Measurements from ENCODE around the gene TICRR.

The TICRR gene

DNA sequence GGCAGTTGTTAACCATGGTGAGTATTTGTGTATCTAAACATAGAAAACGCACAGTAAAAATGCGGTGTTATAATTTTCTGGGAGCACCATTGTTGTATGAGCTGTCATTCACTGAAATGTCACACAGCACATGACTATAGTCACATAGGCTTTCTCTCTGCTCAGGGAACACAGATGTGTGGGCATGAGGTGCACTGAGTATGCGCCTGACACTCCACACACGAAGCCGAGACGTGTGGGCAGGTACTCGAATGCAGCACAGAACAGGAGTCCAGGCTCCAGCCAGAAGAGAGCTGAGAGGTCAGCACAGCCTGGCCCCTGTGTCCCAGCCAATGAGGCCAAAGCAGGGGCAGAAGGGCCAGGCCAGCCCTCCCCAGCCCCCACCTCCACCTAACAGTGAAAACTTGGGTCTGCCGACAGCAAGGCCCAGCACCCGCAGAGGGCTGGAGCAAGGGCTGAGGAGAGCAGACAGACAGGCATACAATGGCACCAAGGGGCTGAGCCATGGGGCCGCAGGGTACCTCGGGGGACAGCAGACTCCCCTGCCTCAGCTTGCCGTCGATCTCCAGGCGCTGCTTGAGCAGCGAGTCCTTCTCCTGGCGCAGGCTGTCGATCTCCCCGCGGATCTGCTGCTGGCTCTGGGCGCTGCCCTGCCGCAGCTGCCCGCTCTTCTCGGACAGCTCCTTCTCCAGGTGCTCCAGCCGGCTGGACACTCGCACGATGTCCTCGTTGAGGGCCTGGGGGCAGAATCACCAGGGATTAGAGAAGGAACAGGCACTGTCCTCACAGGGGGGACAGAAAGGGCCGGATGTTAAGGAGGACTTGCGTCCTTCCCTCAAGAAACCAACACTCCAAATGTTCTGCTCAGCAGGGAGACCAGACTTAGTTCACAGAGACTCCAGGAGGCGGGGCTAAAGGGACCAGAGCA, 56.0 kb downstream of the TICRR start:
- no peak for DNase-seq

DNA sequence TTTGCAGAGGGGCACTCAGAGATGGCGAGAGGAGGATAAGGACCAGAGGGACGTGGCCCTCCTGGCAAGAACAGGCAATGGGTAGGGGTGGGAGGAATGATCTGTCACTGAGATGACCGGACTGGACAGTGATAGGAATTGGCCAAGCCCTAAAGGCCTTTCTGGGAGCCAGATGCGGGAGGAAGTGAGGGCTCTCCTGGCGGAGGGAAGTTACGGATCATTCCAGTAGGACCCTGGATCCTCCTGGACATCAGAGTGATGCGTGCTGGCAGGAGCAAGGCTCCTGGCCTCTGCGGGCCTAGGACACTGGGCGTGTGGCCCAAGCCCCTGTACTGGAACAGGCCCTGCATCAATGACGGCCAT, 56.6 kb downstream of the TICRR start:
- no peak for DNase-seq

GRCh38 chr15:89632563-89633430, 57.5 kb downstream of the TICRR start:
- no peak for DNase-seq

- DNase-seq, result no peak
Measured at GRCh38 chr15:89633585-89633984, 58.3 kb downstream of the TICRR start.

DNA sequence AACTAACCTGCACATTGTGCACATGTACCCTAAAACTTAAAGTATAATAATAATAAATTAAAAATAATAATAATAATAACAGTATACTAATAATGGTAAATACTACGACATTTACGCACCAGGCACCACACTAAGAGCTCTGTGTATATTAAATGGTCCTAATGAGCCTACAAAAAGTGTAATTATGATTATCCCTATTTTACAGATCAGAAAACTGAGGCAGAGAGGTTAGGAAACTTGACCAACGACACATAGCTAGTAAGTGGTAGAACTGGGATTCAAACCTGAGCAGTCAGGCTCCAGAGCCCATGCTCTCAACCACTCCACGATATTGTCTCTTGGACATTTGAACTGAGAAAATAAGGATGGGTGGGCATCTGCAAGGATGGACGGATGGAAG, 65.0 kb downstream of the TICRR start:
- no peak for DNase-seq

GRCh38 chr15:89641053-89641452, 65.8 kb downstream of the TICRR start:
- DNase-seq, result no peak

DNA sequence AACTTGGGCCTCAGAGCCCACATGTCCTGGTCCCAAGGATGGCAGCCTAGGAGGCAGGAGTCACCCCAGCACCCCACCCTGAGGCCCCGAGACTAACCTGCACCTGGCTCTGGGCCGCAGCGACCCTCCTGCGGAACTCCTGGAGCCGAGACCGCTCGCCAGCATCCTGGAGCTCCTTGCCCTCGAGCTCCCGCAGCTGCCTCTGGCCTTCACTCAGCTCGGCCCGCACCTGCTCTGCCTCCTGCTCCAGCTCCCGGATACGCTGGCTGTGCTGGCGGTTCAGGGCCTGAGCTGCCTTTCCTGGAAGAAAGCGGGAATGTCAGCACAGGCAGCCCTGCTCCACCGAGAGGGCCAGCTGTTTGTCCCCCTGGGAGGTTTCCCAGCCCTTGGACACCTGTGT, 66.8 kb downstream of the TICRR start:
- DNase-seq, result no peak

- DNase-seq, result no peak
Measured at GRCh38 chr15:89645680-89646079, 70.4 kb downstream of the TICRR start.

GRCh38 chr15:89646416-89647141, 71.3 kb downstream of the TICRR start:
- DNase-seq, result no peak

DNA sequence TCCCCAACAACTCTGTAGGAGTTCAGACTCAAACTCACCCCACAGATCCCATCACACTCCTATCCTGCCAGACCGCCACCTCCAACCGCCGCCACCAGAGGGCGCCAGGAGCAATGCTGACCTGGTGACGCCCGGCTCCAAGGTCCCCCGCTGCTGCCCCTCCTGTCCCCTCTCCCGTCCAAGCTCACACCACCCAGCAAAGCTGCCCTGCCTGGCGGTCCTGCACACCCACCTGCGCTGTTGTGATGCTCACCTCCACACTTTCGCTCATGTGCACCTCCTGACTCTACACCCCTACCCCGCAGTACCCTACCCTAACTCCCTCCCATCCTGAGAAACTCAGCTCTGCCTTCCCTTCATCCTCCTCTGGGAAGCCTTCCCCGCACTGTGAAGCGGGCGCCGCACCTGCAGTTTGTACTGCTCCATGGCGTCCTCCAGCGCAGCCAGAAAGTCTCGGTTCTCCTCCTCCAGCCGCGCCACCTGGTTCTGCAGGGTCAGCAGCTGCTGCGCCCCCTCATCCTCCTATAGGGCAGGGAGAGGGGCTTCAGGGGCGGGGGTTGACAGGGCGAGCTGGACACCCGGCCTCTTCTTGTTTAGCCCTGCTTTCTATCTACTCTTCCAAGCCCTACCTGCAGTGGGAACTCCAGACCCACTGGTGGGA, 72.1 kb downstream of the TICRR start:
- DNase-seq, result peak; percentile 54

- DNase-seq, result no peak
Measured at GRCh38 chr15:89648106-89649012, 73.1 kb downstream of the TICRR start.

GRCh38 chr15:89649013-89649625, 73.8 kb downstream of the TICRR start:
- no peak for DNase-seq

- DNase-seq, result no peak
Measured at GRCh38 chr15:89649716-89650115, 74.4 kb downstream of the TICRR start.

DNA sequence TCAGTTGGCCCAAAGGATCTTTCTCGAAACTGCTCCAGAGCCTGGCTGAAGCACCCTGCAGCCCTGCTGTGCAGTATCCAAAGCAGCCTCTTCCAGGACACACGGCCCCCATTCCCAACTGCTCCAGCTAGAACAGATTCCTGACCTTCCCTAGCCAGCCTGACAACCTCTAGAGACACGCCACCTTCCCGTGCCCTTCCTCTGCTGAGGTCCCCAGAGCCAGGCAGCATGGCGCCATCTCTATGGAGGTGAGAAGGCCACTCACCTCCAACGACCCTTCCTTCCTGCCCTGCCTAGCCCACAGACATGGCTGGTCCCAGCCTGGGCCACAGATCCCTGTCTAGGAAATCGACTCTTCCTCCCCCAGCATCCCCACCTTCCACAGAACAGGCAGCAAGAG, 76.9 kb downstream of the TICRR start:
- DNase-seq, result no peak

- DNase-seq, result no peak
Measured at GRCh38 chr15:89652666-89653065, 77.4 kb downstream of the TICRR start.

GRCh38 chr15:89653578-89653977, 78.3 kb downstream of the TICRR start:
- DNase-seq, result no peak

GRCh38 chr15:89654301-89654761, 79.1 kb downstream of the TICRR start:
- DNase-seq, result no peak

- DNase-seq, result no peak
Measured at GRCh38 chr15:89654847-89655805, 79.9 kb downstream of the TICRR start, which contains the start of gene KIF7. Gene KIF7 (minus strand): TSS chr15:89655467. CDS start chr15:89652930, 2,537 bp downstream.

DNA sequence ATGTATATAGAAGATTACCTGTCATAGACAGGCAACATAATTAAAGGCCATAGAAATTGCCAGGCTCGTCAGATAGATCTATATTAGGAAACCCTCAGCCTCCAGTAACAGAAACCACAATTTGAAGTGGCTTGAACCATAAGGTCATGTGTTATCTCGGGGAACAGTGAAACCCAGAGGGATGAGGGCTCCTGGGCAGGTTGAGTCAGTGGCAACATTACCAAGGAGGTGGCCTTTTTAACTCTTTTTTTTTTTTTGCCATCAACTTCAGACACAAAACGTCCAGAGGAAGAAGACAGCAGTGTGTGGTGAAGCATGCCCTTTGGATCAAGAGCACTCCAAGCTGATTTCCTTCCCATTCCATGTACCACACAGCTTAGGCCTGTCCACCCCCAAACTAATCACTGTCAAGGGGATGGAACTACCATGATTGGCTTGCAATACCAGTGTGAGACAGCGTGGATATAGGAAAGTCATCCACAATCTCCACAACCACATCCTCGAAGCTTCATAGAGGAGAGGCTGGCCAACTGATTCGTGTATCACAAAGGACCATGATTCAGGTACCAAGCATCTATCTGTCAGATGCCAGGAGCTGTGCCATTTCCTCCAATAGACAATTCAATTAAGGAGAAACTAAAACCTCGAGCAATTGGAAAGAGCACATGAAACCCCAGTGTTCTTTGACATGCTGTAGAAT, 81.0 kb downstream of the TICRR start:
- DNase-seq, result no peak

All from activated naive CD4-positive, alpha-beta T cell treated with anti-CD3 and anti-CD28 coated beads, Interleukin-2, amount 50 U/mL, for 16 hours (primary cell).